ENCODE data around the gene CCDC195. TPM values are rescaled to one million over a fixed set of nuclear protein-coding genes. Genes with fewer than 3 reads are reported as not detected.

Gene CCDC195
- total and polyA plus RNA-seq, 2 donors, result not detected

- no peaks in the 10 kb centered on the region for H3K4me1 ChIP-seq (ENCODE audit: insufficient read depth)
- no peak overlapping the region for H3K27ac ChIP-seq (ENCODE audit: low read depth)
- H3K36me3 ChIP-seq (ENCODE audit: insufficient read depth), result no peaks in the 10 kb centered on the region
- no peak for DNase-seq (ENCODE audit: extremely low spot score)
- no peak overlapping the region for H3K4me3 ChIP-seq (ENCODE audit: low read depth, low read length)
- 76% methylated on average over 4 of the region's 4 CpGs for WGBS
Observed at GRCh38 chr2:224722770-224723169, 6.6 kb upstream of the CCDC195 start.

- H3K4me3 ChIP-seq (ENCODE audit: low read depth, low read length), result no peak overlapping the region
- H3K36me3 ChIP-seq (ENCODE audit: insufficient read depth), result no peaks in the 10 kb centered on the region
- H3K27ac ChIP-seq (ENCODE audit: low read depth), result no peak overlapping the region
- no peaks in the 10 kb centered on the region for H3K4me1 ChIP-seq (ENCODE audit: insufficient read depth)
- WGBS, result 78% methylated on average over 3 of the region's 3 CpGs
- no peak for DNase-seq (ENCODE audit: extremely low spot score)
Observed at GRCh38 chr2:224722250-224722649, 6.1 kb upstream of the CCDC195 start.

- Histone ChIP-seq H3K4me1 (ENCODE audit: insufficient read depth) (no peaks in the 10 kb centered on the region), H3K36me3 (ENCODE audit: insufficient read depth) (no peaks in the 10 kb centered on the region), H3K27ac (ENCODE audit: low read depth) (no peak overlapping the region), H3K4me3 (ENCODE audit: low read depth, low read length) (no peak overlapping the region)
- no peak for DNase-seq (ENCODE audit: extremely low spot score)
- 74% methylated on average over 2 of the region's 2 CpGs for WGBS
Observed at GRCh38 chr2:224716921-224717320, 756 bp upstream of the CCDC195 start.

- Histone ChIP-seq H3K4me3 (ENCODE audit: low read depth, low read length) (no peak overlapping the region), H3K27ac (ENCODE audit: low read depth) (no peak overlapping the region), H3K4me1 (ENCODE audit: insufficient read depth) (no peaks in the 10 kb centered on the region), H3K36me3 (ENCODE audit: insufficient read depth) (no peaks in the 10 kb centered on the region)
- DNase-seq (ENCODE audit: extremely low spot score), result no peak
- 18% methylated on average over 10 of the region's 10 CpGs for WGBS
Observed at GRCh38 chr2:224711859-224712665, 4.1 kb downstream of the CCDC195 start.

- WGBS, result 62% methylated on average over 3 of the region's 3 CpGs
- Histone ChIP-seq H3K4me1 (ENCODE audit: insufficient read depth) (no peaks in the 10 kb centered on the region), H3K27ac (ENCODE audit: low read depth) (no peak overlapping the region), H3K4me3 (ENCODE audit: low read depth, low read length) (no peak overlapping the region), H3K36me3 (ENCODE audit: insufficient read depth) (no peaks in the 10 kb centered on the region)
- no peak for DNase-seq (ENCODE audit: extremely low spot score)
Observed at GRCh38 chr2:224711381-224711780, 4.8 kb downstream of the CCDC195 start.

- Histone ChIP-seq H3K4me1 (ENCODE audit: insufficient read depth) (no peaks in the 10 kb centered on the region), H3K4me3 (ENCODE audit: low read depth, low read length) (no peak overlapping the region), H3K27ac (ENCODE audit: low read depth) (no peak overlapping the region), H3K36me3 (ENCODE audit: insufficient read depth) (no peaks in the 10 kb centered on the region)
- WGBS, result 77% methylated on average over 3 of the region's 3 CpGs
- DNase-seq (ENCODE audit: extremely low spot score), result no peak
Observed at GRCh38 chr2:224709301-224709700, 6.9 kb downstream of the CCDC195 start.

- Histone ChIP-seq H3K36me3 (ENCODE audit: insufficient read depth) (no peaks in the 10 kb centered on the region), H3K4me3 (ENCODE audit: low read depth, low read length) (no peak overlapping the region), H3K4me1 (ENCODE audit: insufficient read depth) (no peaks in the 10 kb centered on the region), H3K27ac (ENCODE audit: low read depth) (no peak overlapping the region)
- WGBS, result 39% methylated on average over 3 of the region's 3 CpGs
- DNase-seq (ENCODE audit: extremely low spot score), result no peak
Observed at GRCh38 chr2:224694502-224694901, 21.7 kb downstream of the CCDC195 start.

- H3K4me3 ChIP-seq (ENCODE audit: low read depth, low read length), result no peak overlapping the region
- H3K27ac ChIP-seq (ENCODE audit: low read depth), result no peak overlapping the region
- H3K4me1 ChIP-seq (ENCODE audit: insufficient read depth), result no peaks in the 10 kb centered on the region
- no peaks in the 10 kb centered on the region for H3K36me3 ChIP-seq (ENCODE audit: insufficient read depth)
- no peak for DNase-seq (ENCODE audit: extremely low spot score)
- 30% methylated on average over 2 of the region's 2 CpGs for WGBS
Observed at GRCh38 chr2:224691563-224691962, 24.6 kb downstream of the CCDC195 start.

- no peak for DNase-seq (ENCODE audit: extremely low spot score)
- Histone ChIP-seq H3K27ac (ENCODE audit: low read depth) (no peak overlapping the region), H3K4me1 (ENCODE audit: insufficient read depth) (no peaks in the 10 kb centered on the region), H3K36me3 (ENCODE audit: insufficient read depth) (no peaks in the 10 kb centered on the region), H3K4me3 (ENCODE audit: low read depth, low read length) (no peak overlapping the region)
- 78% methylated on average over 2 of the region's 2 CpGs for WGBS
Observed at GRCh38 chr2:224690868-224691267, 25.3 kb downstream of the CCDC195 start.

- no peak for DNase-seq (ENCODE audit: extremely low spot score)
- 80% methylated on average over 2 of the region's 2 CpGs for WGBS
- H3K36me3 ChIP-seq (ENCODE audit: insufficient read depth), result no peaks in the 10 kb centered on the region
- no peaks in the 10 kb centered on the region for H3K4me1 ChIP-seq (ENCODE audit: insufficient read depth)
- no peak overlapping the region for H3K4me3 ChIP-seq (ENCODE audit: low read depth, low read length)
- no peak overlapping the region for H3K27ac ChIP-seq (ENCODE audit: low read depth)
Observed at GRCh38 chr2:224689539-224689938, 26.6 kb downstream of the CCDC195 start.

GRCh38 chr2:224688997-224689396 is 27.2 kb downstream of the CCDC195 start:
- Histone ChIP-seq H3K4me1 (ENCODE audit: insufficient read depth) (no peaks in the 10 kb centered on the region), H3K36me3 (ENCODE audit: insufficient read depth) (no peaks in the 10 kb centered on the region), H3K4me3 (ENCODE audit: low read depth, low read length) (no peak overlapping the region), H3K27ac (ENCODE audit: low read depth) (no peak overlapping the region)
- 84% methylated on average over 2 of the region's 2 CpGs for WGBS
- DNase-seq (ENCODE audit: extremely low spot score), result no peak

- Histone ChIP-seq H3K36me3 (ENCODE audit: insufficient read depth) (no peaks in the 10 kb centered on the region), H3K4me1 (ENCODE audit: insufficient read depth) (no peaks in the 10 kb centered on the region), H3K4me3 (ENCODE audit: low read depth, low read length) (no peak overlapping the region), H3K27ac (ENCODE audit: low read depth) (no peak overlapping the region)
- DNase-seq (ENCODE audit: extremely low spot score), result no peak
- 60% methylated on average over 4 of the region's 4 CpGs for WGBS
Observed at GRCh38 chr2:224687156-224687555, 29.0 kb downstream of the CCDC195 start.

GRCh38 chr2:224685121-224685520 is 31.0 kb downstream of the CCDC195 start:
- no peak for DNase-seq (ENCODE audit: extremely low spot score)
- Histone ChIP-seq H3K4me3 (ENCODE audit: low read depth, low read length) (no peak overlapping the region), H3K27ac (ENCODE audit: low read depth) (no peak overlapping the region), H3K36me3 (ENCODE audit: insufficient read depth) (no peaks in the 10 kb centered on the region), H3K4me1 (ENCODE audit: insufficient read depth) (no peaks in the 10 kb centered on the region)

GRCh38 chr2:224682134-224682533 is 34.0 kb downstream of the CCDC195 start:
- WGBS, result 37% methylated on average over 1 of the region's 1 CpG
- Histone ChIP-seq H3K4me1 (ENCODE audit: insufficient read depth) (no peaks in the 10 kb centered on the region), H3K4me3 (ENCODE audit: low read depth, low read length) (no peak overlapping the region), H3K36me3 (ENCODE audit: insufficient read depth) (no peaks in the 10 kb centered on the region), H3K27ac (ENCODE audit: low read depth) (no peak overlapping the region)
- DNase-seq (ENCODE audit: extremely low spot score), result no peak

- H3K36me3 ChIP-seq (ENCODE audit: insufficient read depth), result no peaks in the 10 kb centered on the region
- 23% methylated on average over 1 of the region's 1 CpG for WGBS
- DNase-seq (ENCODE audit: extremely low spot score), result no peak
- H3K4me1 ChIP-seq (ENCODE audit: insufficient read depth), result no peaks in the 10 kb centered on the region
- no peak overlapping the region for H3K27ac ChIP-seq (ENCODE audit: low read depth)
- H3K4me3 ChIP-seq (ENCODE audit: low read depth, low read length), result no peak overlapping the region
Observed at GRCh38 chr2:224671731-224672130, 44.4 kb downstream of the CCDC195 start.
